T-helper 1 cell treated with Interleukin-12 subunit alpha and Interleukin-12 subunit beta and Interleukin-4 antibody, amounts not matched to agents 30 ng/mL and 1 ng/mL, for 36 hours (primary cell): Measurements from ENCODE around the gene COL4A2. TPM values are rescaled to one million over a fixed set of nuclear protein-coding genes. Genes with fewer than 3 reads are reported as not detected.

ENCODE experiments used
- intact Hi-C: fragments of 100-400 bp; cut with micrococcal nuclease; formaldehyde crosslinking; loops from one replicate; pipeline ENCODE4 v1.15.1; 2024
- total RNA-seq: library from RNA; stranded (reverse); gene quantifications from 2 replicates; pipeline ENCODE4 v1.2.3, GENCODE V29; 2022

Gene COL4A2
- total RNA-seq, 1 donor from 2014 or later = 0.37 TPM

DNA sequence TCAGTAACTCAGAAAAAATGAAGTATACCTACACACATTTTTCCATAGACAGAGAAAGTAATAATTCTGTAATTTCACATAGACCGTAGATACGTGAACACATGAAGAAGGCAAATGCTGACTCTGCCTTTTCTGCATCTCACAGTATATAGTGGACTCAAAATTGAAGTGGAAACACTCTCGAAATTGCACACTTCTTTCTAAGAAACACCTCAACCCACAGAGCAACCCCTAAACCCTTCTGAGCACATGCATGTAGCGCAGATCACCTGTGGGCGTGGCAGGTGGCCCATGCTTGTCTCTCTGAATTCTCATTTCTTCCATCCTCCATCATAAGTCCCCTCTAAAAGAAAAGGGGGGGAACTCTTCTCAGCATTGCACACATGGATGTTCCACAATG lies 34.9 kb upstream of the COL4A2 start:
- intact Hi-C loops = no loop called here

GRCh38 chr13:110272651-110273050 lies 34.4 kb upstream of the COL4A2 start:
- intact Hi-C loops = no loop called here

DNA sequence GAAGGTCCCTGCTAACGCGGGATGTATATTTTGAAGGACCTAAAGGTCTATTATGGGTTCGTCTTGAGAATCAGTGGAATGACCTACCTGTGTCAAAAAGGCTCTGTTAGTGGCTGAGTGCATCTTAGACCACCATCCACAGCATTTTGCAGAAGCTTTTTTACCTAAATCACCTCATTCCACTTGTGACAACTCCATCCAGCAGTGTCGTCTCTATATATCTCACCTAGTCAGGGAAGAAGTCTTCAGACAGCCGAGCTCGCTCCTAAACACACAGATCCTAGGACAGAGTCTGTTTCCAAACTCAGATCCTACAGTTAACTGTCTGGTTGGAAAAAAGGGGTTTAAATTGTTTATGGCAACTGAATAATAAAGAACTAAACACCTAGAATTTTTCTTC lies 33.8 kb upstream of the COL4A2 start:
- intact Hi-C loops = no loop called here

DNA sequence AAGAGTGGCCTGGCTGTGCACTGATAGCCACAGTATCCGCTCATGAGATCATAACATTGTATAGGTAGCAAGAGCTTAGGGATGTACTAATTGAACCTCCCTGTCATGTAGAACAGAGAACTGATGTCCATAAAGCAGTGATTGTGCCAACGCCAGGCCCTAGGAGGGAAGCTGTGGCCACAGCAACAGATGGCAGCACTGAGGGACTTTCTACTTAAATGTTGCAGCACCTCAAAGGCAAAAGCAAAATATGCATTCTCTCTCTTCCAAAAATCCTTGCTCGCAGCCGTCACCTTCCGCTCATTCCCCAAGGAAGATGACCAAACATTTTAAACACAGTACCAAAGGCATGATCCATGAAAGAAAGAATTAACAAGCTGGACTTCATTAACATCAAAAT lies 32.4 kb upstream of the COL4A2 start:
- intact Hi-C loops = no loop called here

- intact Hi-C loops = no loop called here
Observed at GRCh38 chr13:110275931-110276552, 31.0 kb upstream of the COL4A2 start.

DNA sequence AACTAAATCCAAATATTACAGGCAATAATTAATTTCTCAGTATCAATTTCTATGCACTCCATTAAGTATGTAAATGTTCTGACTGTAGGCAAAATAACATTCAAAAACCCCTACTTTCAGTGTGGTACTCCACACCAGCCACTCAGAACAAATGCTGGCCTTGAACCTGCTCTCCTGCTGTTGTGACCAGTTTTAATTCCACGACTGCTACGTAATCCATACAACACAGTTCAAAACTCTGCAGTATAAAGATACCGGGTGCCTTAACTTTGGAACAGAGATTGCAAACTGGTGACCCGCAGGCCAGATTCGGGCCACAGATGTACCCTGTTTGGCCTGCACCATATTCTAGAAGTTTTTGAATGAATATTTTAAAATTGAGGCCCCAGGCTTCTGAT lies 30.5 kb upstream of the COL4A2 start:
- intact Hi-C loops = no loop called here

GRCh38 chr13:110277357-110277975 lies 29.6 kb upstream of the COL4A2 start:
- intact Hi-C loops = no loop called here

GRCh38 chr13:110278859-110279258 lies 28.2 kb upstream of the COL4A2 start:
- intact Hi-C loops = no loop called here

GRCh38 chr13:110279684-110280083 lies 27.4 kb upstream of the COL4A2 start:
- intact Hi-C loops = no loop called here

DNA sequence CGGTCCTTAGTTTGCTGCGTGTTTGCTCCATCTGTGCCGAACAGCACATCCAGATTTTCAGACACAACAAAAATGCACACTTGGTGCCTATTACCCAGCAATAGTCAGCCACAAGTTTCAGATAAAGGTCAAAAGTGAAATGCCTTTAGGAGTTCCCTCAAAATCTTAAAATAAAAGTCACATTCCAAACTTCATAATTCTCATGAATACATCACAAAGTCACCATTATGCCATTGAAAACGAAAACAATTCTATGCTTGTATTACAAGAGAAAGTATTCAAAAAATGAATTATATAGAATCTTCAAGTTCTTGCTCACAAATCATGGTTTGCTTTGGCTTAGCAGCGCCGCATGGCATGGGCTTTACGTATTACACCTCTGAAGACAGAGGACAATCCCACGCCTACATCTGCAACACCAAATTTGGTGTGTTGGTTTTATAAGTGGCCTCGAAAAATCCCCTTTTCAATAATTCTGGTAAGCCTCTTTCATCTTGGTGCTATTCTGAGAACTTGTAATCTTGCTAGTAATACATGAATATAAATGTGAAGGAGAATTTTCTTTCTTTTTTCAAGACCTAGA lies 26.8 kb upstream of the COL4A2 start:
- intact Hi-C loops = no loop called here

GRCh38 chr13:110280985-110281688 lies 25.9 kb upstream of the COL4A2 start:
- intact Hi-C loops = no loop called here

DNA sequence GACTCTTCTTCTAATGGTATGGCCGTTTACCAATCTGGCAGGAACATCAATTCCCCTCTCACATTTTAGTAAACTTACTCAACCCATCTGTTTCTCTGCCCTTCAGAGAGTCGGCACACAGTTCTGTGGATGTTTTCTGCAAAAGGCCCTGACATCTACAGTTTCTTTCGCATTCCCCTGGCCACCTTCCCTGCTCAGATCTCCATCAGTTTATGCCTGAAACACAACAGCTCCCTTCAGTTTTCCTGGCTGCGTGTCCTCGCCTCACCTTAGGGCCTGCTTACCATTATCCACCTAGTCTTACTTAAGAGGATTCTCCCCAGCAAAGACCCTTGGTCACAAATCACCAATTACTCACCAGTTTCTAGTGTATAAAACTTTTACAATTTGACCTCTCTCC lies 25.3 kb upstream of the COL4A2 start:
- intact Hi-C loops = no loop called here

DNA sequence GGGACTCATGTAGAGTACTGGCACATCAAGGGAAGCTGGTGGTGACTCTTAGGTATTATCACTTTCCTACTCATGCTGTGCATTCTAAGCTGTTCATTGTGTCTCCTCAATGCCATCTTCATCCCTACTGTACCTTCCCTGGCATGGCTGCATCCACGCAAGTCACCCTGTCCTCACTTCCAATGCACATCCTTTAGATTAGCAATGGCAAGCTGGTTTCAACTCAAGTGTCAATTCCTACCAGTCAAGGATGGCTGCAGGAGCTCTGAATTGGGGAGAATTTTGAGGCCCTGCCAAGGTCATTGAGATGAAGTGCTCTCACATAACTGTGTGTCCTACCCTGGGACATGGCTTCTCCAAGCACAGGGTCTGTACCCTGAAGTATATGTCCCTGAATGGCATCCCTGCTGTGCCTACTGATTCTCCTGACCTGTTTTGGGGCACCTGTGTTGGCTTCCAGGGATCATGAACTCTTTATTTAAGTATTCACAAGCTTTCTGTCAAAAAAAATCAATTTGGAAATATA lies 24.7 kb upstream of the COL4A2 start:
- intact Hi-C loops = no loop called here

- intact Hi-C loops = no loop called here
Observed at GRCh38 chr13:110283736-110284517, 23.2 kb upstream of the COL4A2 start.

DNA sequence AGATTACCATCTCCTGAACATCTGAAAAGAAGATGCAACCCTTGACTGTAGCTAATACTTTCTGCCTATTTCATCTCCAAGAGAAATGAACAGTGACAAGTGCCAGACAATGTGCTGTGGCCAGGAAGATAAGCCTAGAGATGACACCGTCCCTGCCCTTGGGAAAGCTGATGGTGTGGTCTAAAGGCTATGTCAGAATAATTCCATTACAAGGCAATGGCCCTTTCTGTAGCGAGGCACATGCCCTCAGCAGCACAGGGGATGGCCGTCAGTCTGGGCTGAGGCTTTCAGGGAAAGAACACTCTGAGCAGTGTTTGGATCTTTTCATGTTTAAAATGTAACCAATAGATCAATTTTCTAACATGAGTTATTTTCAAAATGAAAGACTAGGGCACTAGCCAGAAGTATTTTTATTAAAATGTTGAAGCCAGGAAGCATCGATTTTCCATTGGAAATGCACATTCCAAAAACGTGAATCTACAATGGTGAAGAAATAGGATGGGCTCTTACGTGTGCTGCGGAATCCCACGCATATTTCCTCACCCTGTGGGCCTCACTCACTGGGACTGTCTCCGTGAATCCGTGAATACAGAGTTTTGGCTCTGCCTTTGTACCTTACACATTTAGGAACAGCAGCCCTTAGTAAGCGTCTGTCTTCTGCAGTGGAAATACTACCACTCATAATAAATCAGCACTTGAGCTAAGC lies 22.2 kb upstream of the COL4A2 start:
- intact Hi-C loops = no loop called here

DNA sequence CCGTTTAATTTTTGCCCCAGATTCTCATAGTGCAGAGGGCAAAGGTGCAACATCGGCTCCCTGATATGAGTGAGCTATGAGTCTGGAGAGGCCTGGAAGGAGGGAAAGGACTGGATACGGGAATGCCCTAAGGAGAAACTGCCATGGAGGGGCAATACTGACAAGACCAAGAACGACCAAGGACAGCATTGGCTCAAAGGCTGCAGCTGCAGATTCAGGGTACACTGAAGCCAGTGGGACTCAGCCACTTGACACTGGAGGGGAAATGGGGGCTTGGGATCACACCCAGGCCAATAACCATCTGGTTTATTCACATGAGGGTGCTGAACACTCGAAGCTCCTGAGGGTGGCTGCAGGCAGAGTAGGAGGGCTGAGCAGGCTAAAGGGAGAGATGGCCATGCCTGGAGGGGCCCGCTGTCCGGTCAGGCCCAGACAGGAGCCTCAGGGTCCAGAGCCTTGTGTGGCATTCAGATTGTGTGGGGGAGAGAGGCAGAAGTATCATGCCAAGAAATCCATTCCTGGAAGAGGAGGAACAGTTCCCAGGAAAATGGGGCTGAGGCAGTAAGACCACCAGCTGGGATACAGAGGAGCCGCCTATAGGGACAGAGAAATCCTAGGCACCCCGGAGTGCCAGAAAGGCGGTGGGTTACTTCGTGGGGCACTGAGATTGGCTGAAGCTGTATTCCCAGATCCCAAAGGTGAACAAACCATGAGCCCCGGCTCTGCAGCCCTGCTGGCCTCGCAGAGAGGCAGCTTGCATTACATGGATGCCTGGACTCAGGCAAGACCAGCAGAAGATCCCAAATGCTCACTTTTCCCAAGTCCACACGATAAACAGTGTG lies 20.9 kb upstream of the COL4A2 start:
- intact Hi-C loops = no loop called here

GRCh38 chr13:110286833-110287819 lies 20.0 kb upstream of the COL4A2 start:
- intact Hi-C loops = no loop called here

- intact Hi-C loops = no loop called here
Observed at GRCh38 chr13:110289174-110289573, 17.9 kb upstream of the COL4A2 start.

GRCh38 chr13:110289661-110290060 lies 17.4 kb upstream of the COL4A2 start:
- intact Hi-C loops = no loop called here
